CD14-positive monocyte (primary cell): ENCODE data around the gene MICALL1. TPM values are rescaled to one million over a fixed set of nuclear protein-coding genes. Genes with fewer than 3 reads are reported as not detected.

Experiments used
- DNase-seq, 3 donors: peaks; one replicate each; pipeline ENCODE4 v3.0.0-alpha.2; 2011 to 2022
- H2AFZ ChIP-seq: 2 replicates; pipeline ENCODE4 v1.6.0; 2012; ENCODE audit warnings: mild to moderate bottlenecking, low read depth, low read length, inconsistent platforms; ENCODE audit not compliant: insufficient read depth, poor library complexity, severe bottlenecking
- H3K27ac ChIP-seq, 2 donors: 1 replicate in 1 of 2; 2 replicates in 1 of 2; pipeline ENCODE4 v1.5.1; 2012 to 2013; ENCODE audit warnings: low read length in 2 of 2, control low read depth in 1 of 2, inconsistent platforms in 1 of 2, low read depth in 1 of 2, mild to moderate bottlenecking in 1 of 2
- H3K27me3 ChIP-seq, 2 donors: one replicate each; pipeline versions ENCODE4 v1.6.0 to v1.6.1; 2011 to 2013; ENCODE audit warnings: low read length in 2 of 2; ENCODE audit not compliant: control insufficient read depth in 2 of 2, insufficient read depth in 2 of 2
- H3K36me3 ChIP-seq, 2 donors: replicated peaks in 1 of 2; 1 replicate in 1 of 2; 2 replicates in 1 of 2; pipeline versions ENCODE4 v1.5.1 to v1.6.1; 2012 to 2013; ENCODE audit warnings: low read length in 2 of 2, control low read depth in 1 of 2, inconsistent platforms in 1 of 2, mild to moderate bottlenecking in 1 of 2; ENCODE audit not compliant: insufficient read depth in 2 of 2, control insufficient read depth in 1 of 2
- H3K4me1 ChIP-seq, 2 donors: 1 replicate in 1 of 2; 2 replicates in 1 of 2; pipeline versions ENCODE4 v1.5.1 to v1.6.1; 2012 to 2013; ENCODE audit warnings: low read length in 2 of 2, control low read depth in 1 of 2, inconsistent platforms in 1 of 2, mild to moderate bottlenecking in 1 of 2, moderate library complexity in 1 of 2; ENCODE audit not compliant: insufficient read depth in 2 of 2, control insufficient read depth in 1 of 2
- H3K4me2 ChIP-seq: replicated peaks from 2 replicates; pipeline ENCODE3; 2012; ENCODE audit warnings: low read length, moderate library complexity, mild to moderate bottlenecking; ENCODE audit not compliant: poor library complexity, severe bottlenecking; ENCODE audit errors: extremely low read depth
- H3K4me3 ChIP-seq, 3 experiments: fragments of 200-600 bp in 1 of 3; sonication (generic) in 1 of 3; replicated peaks in 1 of 3; 1 replicate in 2 of 3; 2 replicates in 1 of 3; pipeline ENCODE4 v1.5.1; 2011 to 2013; ENCODE audit warnings: low read length in 3 of 3, mild to moderate bottlenecking in 3 of 3, control low read depth in 2 of 3, low read depth in 2 of 3, inconsistent platforms in 1 of 3, moderate library complexity in 1 of 3
- H3K79me2 ChIP-seq: 2 replicates; pipeline ENCODE4 v1.6.0; 2012; ENCODE audit warnings: mild to moderate bottlenecking, control low read depth, inconsistent platforms, low read length, moderate library complexity; ENCODE audit not compliant: insufficient read depth
- H3K9ac ChIP-seq: 2 replicates; pipeline ENCODE4 v1.6.0; 2017; ENCODE audit warnings: low read length, mild to moderate bottlenecking; ENCODE audit not compliant: insufficient read depth, poor library complexity, severe bottlenecking
- H3K9me3 ChIP-seq, 2 donors: replicated peaks in 1 of 2; 1 replicate in 1 of 2; 2 replicates in 1 of 2; pipeline versions ENCODE4 v1.5.1 to v1.6.1; 2012 to 2013; ENCODE audit warnings: low read length in 2 of 2, control low read depth in 1 of 2; ENCODE audit not compliant: control insufficient read depth in 1 of 2, insufficient read depth in 1 of 2
- H4K20me1 ChIP-seq: 2 replicates; pipeline ENCODE4 v1.6.0; 2012; ENCODE audit warnings: mild to moderate bottlenecking, low read length, control low read depth, moderate library complexity; ENCODE audit not compliant: insufficient read depth
- H3K27ac Mint-ChIP-seq, 7 donors: one replicate each; pipeline ENCODE4 v1.8.0; 2020; ENCODE audit warnings: mild to moderate bottlenecking in 7 of 7, mixed read lengths in 7 of 7, moderate library complexity in 6 of 7, inconsistent platforms in 2 of 7
- H3K27me3 Mint-ChIP-seq, 3 donors: one replicate each; pipeline ENCODE4 v1.8.0; 2021 to 2022; ENCODE audit warnings: low read depth in 3 of 3, mild to moderate bottlenecking in 3 of 3, mixed read lengths in 3 of 3, moderate library complexity in 3 of 3, inconsistent platforms in 1 of 3
- H3K36me3 Mint-ChIP-seq, 2 donors: one replicate each; pipeline ENCODE4 v1.8.0; 2020; ENCODE audit warnings: mixed read lengths in 2 of 2, inconsistent platforms in 1 of 2, mild to moderate bottlenecking in 1 of 2
- H3K4me1 Mint-ChIP-seq: one replicate; pipeline ENCODE4 v1.8.0; 2020; ENCODE audit warnings: mild to moderate bottlenecking, mixed read lengths
- H3K4me3 Mint-ChIP-seq, 2 donors: one replicate each; pipeline ENCODE4 v1.8.0; 2020; ENCODE audit warnings: mild to moderate bottlenecking in 2 of 2, mixed read lengths in 2 of 2, moderate library complexity in 1 of 2
- H3K9me3 Mint-ChIP-seq, 7 donors: one replicate each; pipeline ENCODE4 v1.8.0; 2020 to 2022; ENCODE audit warnings: mixed read lengths in 7 of 7, mild to moderate bottlenecking in 6 of 7, moderate library complexity in 6 of 7, inconsistent platforms in 2 of 7
- WGBS: methylation state at CpG from one replicate; pipeline ENCODE4 v1.1.5; 2013; ENCODE audit warnings: missing lambda C conversion rate; ENCODE audit not compliant: insufficient coverage; 5-methylcytosine and 5-hydroxymethylcytosine counted together
- intact Hi-C, 2 donors: fragments of 100-400 bp; cut with micrococcal nuclease; formaldehyde crosslinking; loops; one replicate each; pipeline versions ENCODE4 v1.15.0 to v1.15.1; 2023
- polyA plus RNA-seq, 3 donors: library from polyadenylated mRNA; depleted of rRNA in 1 of 3; unstranded in 2 of 3; stranded (reverse) in 1 of 3; fragments of 300-500 nt in 2 of 3; fragments of >200 nt in 1 of 3; fragmentation: Illumina TruSeq in 2 of 3; gene quantifications; 1 replicate in 2 of 3; 2 replicates in 1 of 3; pipeline ENCODE4 v1.2.3, GENCODE V29; 2012 to 2021
- TF ChIP-seq, protein P1 (sequence below): fragments of 200-600 bp; IDR thresholded peaks from one replicate; pipeline ENCODE4 v1.8.0; 2022; ENCODE audit warnings: antibody characterized with exemption, mild to moderate bottlenecking

Gene MICALL1
- polyA plus RNA-seq, 3 donors: 0.51 to 7.0 (median 1.3) TPM

GRCh38 chr22:37923927-37924326 is 17.8 kb downstream of the MICALL1 start:
- peaks cover 32 to 57% of the 10 kb centered on the region in 2 donors for H3K36me3 Mint-ChIP-seq
- peaks cover 7 to 9% of the 10 kb centered on the region in 2 donors for H3K4me1 ChIP-seq
- no peak overlapping the region for H3K4me2 ChIP-seq
- peak overlapping the region in 1 of 7 donors; percentile 49 for H3K27ac Mint-ChIP-seq
- intact Hi-C loops: no loop called here
- no peak overlapping the region for H3K4me3 Mint-ChIP-seq
- H4K20me1 ChIP-seq: no peaks in the 10 kb centered on the region
- no peak overlapping the region for H2AFZ ChIP-seq
- H3K27me3 Mint-ChIP-seq: peaks cover 0 to 2% (median 2%) of the 10 kb centered on the region in 3 donors
- no peak overlapping the region for H3K4me3 ChIP-seq
- no peaks in the 10 kb centered on the region for H3K27me3 ChIP-seq
- H3K4me1 Mint-ChIP-seq: peaks cover 5% of the 10 kb centered on the region
- TF ChIP-seq, protein P1, sequence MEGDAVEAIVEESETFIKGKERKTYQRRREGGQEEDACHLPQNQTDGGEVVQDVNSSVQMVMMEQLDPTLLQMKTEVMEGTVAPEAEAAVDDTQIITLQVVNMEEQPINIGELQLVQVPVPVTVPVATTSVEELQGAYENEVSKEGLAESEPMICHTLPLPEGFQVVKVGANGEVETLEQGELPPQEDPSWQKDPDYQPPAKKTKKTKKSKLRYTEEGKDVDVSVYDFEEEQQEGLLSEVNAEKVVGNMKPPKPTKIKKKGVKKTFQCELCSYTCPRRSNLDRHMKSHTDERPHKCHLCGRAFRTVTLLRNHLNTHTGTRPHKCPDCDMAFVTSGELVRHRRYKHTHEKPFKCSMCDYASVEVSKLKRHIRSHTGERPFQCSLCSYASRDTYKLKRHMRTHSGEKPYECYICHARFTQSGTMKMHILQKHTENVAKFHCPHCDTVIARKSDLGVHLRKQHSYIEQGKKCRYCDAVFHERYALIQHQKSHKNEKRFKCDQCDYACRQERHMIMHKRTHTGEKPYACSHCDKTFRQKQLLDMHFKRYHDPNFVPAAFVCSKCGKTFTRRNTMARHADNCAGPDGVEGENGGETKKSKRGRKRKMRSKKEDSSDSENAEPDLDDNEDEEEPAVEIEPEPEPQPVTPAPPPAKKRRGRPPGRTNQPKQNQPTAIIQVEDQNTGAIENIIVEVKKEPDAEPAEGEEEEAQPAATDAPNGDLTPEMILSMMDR: no peak
- 100% methylated on average over 2 of the region's 4 CpGs for WGBS
- H3K9me3 ChIP-seq: no peaks in the 10 kb centered on the region
- no peak overlapping the region for H3K9ac ChIP-seq
- no peak overlapping the region for H3K27ac ChIP-seq
- no peaks in the 10 kb centered on the region for H3K9me3 Mint-ChIP-seq
- peaks cover 32 to 44% of the 10 kb centered on the region in 2 donors for H3K36me3 ChIP-seq
- no peaks in the 10 kb centered on the region for H3K79me2 ChIP-seq
- no peak for DNase-seq

DNA sequence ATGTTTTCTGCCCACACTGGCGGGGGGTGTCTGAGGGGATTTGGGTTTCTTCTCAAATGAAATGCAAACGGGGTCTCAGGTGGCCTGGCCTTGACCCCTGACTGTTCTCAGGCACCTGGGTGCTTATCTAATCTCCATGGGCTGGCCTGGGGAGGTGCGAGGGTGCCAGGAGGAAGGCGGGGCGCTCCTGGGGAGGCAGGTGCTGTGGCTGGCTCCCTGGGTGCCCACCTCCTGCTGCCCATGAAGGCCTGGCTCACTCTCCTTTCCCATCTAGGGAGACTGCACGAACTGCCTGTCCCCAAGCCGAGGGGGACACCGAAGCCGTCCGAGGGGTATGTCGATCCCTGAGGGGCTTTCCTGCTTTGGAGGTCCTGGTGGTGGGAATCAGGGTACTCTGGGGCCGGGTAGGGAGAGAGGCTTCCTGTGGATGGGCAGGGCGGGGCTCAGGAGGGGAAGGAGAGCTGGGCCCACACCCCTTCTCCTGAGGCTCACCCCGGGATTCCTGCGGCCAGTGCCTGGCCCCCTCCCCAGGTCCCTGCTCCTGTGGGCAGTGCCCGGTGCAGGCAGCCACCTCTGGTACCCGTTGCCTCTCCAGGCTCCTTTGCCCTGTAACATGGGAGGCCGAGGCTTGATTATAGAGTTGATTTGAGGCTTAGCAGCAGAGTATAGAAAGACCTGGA is 18.4 kb downstream of the MICALL1 start:
- Histone ChIP-seq H3K27ac (no peak overlapping the region), H4K20me1 (no peaks in the 10 kb centered on the region), H3K27me3 (no peaks in the 10 kb centered on the region), H3K4me2 (no peak overlapping the region), H2AFZ (no peak overlapping the region), H3K4me1 (peaks cover 7 to 9% of the 10 kb centered on the region in 2 donors), H3K79me2 (no peaks in the 10 kb centered on the region), H3K9ac (no peak overlapping the region), H3K36me3 (peaks cover 37 to 44% of the 10 kb centered on the region in 2 donors), H3K4me3 (no peak overlapping the region), H3K9me3 (no peaks in the 10 kb centered on the region)
- H3K4me3 Mint-ChIP-seq: no peak overlapping the region
- peaks cover 0 to 2% (median 2%) of the 10 kb centered on the region in 3 donors for H3K27me3 Mint-ChIP-seq
- DNase-seq: no peak
- no peaks in the 10 kb centered on the region for H3K9me3 Mint-ChIP-seq
- H3K36me3 Mint-ChIP-seq: peaks cover 37 to 60% of the 10 kb centered on the region in 2 donors
- WGBS: 100% methylated on average over 11 of the region's 18 CpGs
- H3K4me1 Mint-ChIP-seq: peaks cover 5% of the 10 kb centered on the region
- no peak overlapping the region for H3K27ac Mint-ChIP-seq
- TF ChIP-seq, protein P1: no peak
- intact Hi-C loops: no loop called here
